Measurements from ENCODE around the gene PDPK1.

- TF ChIP-seq EZH2 (IDR thresholded peaks at IDR 0.05; ENCODE audit: borderline replicate concordance) (no peak), CTCF (IDR thresholded peaks at IDR 0.05; ENCODE audit: poor library complexity) (peak; percentile 15), EZH2phosphoT487 (IDR thresholded peaks at IDR 0.05; ENCODE audit: low read depth, severe bottlenecking, unreplicated experiment) (no peak)
These were observed 13.4 kb upstream of the PDPK1 start for GRCh38 chr16:2524339-2524938.
